AG04449 (cell line): Measurements from ENCODE around the gene EIF3I.
A peak's percentile ranks its signal among the peaks of the same experiment; 100 is the strongest.

Experiments used
- CTCF ChIA-PET: fragments of 350-600 bp; formaldehyde crosslinking; extraction: SDS; loops from one replicate; lab custom pipeline; 2021; ENCODE audit warnings: antibody characterized with exemption; lab: Yijun Ruan, JAX
- POLR2A ChIA-PET: fragments of 400-600, 350-600 bp; formaldehyde crosslinking; extraction: SDS; loops from one replicate; lab custom pipeline; 2020; ENCODE audit warnings: antibody characterized with exemption, inconsistent platforms; lab: Yijun Ruan, JAX
- DNase-seq: peaks from one replicate; pipeline ENCODE4 v3.0.0-alpha.2; 2010; ENCODE audit warnings: low read depth, low spot score
- H3K4me3 ChIP-seq: 2 replicates; pipeline ENCODE4 v1.5.1; 2011; ENCODE audit warnings: low read depth, mild to moderate bottlenecking, control low read depth, low read length
- CTCF ChIP-seq: IDR thresholded peaks from one replicate; pipeline ENCODE4 v1.5.1; 2011; ENCODE audit warnings: mild to moderate bottlenecking, moderate library complexity, low read length, control low read depth, inconsistent platforms; ENCODE audit not compliant: insufficient read depth; ENCODE audit errors: missing control alignments

EIF3I gene

GRCh38 chr1:32180186-32181060 is 41.8 kb upstream of the EIF3I start:
- CTCF ChIA-PET: interaction anchor here (0.7 to 1.6 kb wide), 5 partner anchors 17 to 91 kb away, joined by 3 to 4 read pairs (median 3); no protein-coding TSS in a partner anchor
- no peak for TF ChIP-seq CTCF
- DNase-seq: no peak
- H3K4me3 ChIP-seq: peak overlapping the region; percentile 71
- POLR2A ChIA-PET: interaction anchor here (1.2 to 2.4 kb wide), 4 partner anchors 16 to 151 kb away, joined by 5 to 18 read pairs (median 11); partner anchors contain the start of genes CCDC28B and TMEM39B

GRCh38 chr1:32181065-32181464 is 41.1 kb upstream of the EIF3I start:
- TF ChIP-seq CTCF: no peak
- ChIA-PET CTCF (interaction anchor here (1.2 to 1.3 kb wide), 2 partner anchors 18 to 70 kb away, joined by 3 to 4 read pairs; no protein-coding TSS in a partner anchor), POLR2A (interaction anchor here (1.2 to 2.4 kb wide), 3 partner anchors 16 to 151 kb away, joined by 5 to 18 read pairs (median 11); partner anchors contain the start of gene CCDC28B)
- H3K4me3 ChIP-seq: peak overlapping the region; percentile 71
- DNase-seq: no peak

- ChIA-PET CTCF (interaction anchor here (1.3 kb wide), 1 partner anchor 17 kb away, joined by 3 read pairs; no protein-coding TSS in a partner anchor), POLR2A (interaction anchor here (0.6 kb wide), 1 partner anchor 76 kb away, joined by 3 read pairs; no protein-coding TSS in a partner anchor)
- peak overlapping the region; percentile 71 for H3K4me3 ChIP-seq
- TF ChIP-seq CTCF: no peak
- DNase-seq: no peak
Observed at GRCh38 chr1:32181563-32181962, 40.6 kb upstream of the EIF3I start.

GRCh38 chr1:32182060-32182459 is 40.1 kb upstream of the EIF3I start:
- peak overlapping the region; percentile 71 for H3K4me3 ChIP-seq
- no peak for TF ChIP-seq CTCF
- ChIA-PET POLR2A (interaction anchor here (0.6 to 0.7 kb wide), 2 partner anchors 18 to 77 kb away, joined by 3 to 4 read pairs; partner anchors contain the start of gene CCDC28B), CTCF (interaction anchor here (1.2 to 1.3 kb wide), 2 partner anchors 16 to 17 kb away, joined by 3 read pairs; no protein-coding TSS in a partner anchor)
- no peak for DNase-seq

- DNase-seq: no peak
- ChIA-PET POLR2A (interaction anchor here (0.6 kb wide), 1 partner anchor 152 kb away, joined by 3 read pairs; the partner anchor contains the start of gene MARCKSL1), CTCF (interaction anchor here (1.0 to 1.4 kb wide), 2 partner anchors 10 to 32 kb away, joined by 3 to 5 read pairs; no protein-coding TSS in a partner anchor)
- H3K4me3 ChIP-seq: no peak overlapping the region
- no peak for TF ChIP-seq CTCF
Observed at GRCh38 chr1:32184650-32185049, 37.6 kb upstream of the EIF3I start.
